H1 (cell line): ENCODE results near the gene METTL14. TPM values are rescaled to one million over a fixed set of nuclear protein-coding genes. Genes with fewer than 3 reads are reported as not detected.

Source experiments
- CTCF ChIA-PET: fragments of 300-600 bp; sonication (Branson Sonifier 250); formaldehyde crosslinking; loops from one replicate; lab custom pipeline; 2021; ENCODE audit not compliant: partially characterized antibody; lab: Charles Lee
- POLR2A ChIA-PET: fragments of 300-600 bp; sonication (Branson Sonifier 250); formaldehyde crosslinking; loops from one replicate; lab custom pipeline; 2021; ENCODE audit warnings: inconsistent platforms; ENCODE audit not compliant: partially characterized antibody; lab: Charles Lee
- DNase-seq, 2 experiments: peaks; one replicate each; pipeline versions ENCODE4 v3.0.0 to v3.0.0-alpha.2; 2010 to 2022; ENCODE audit warnings: low spot score in 2 of 2, low read depth in 1 of 2, mixed read lengths in 1 of 2
- FAIRE-seq: peaks from 2 replicates; lab custom pipeline; 2011; peaks lifted over from hg19 to GRCh38; lab: Jason Lieb, UNC
- H2AFZ ChIP-seq: 2 replicates; pipeline ENCODE4 v1.8.1; 2012; ENCODE audit warnings: low read length, inconsistent platforms
- H2AK5ac ChIP-seq: 2 replicates; pipeline ENCODE4 v1.6.1; 2013; ENCODE audit warnings: low read depth, low read length
- H2BK120ac ChIP-seq: replicated peaks from 2 replicates; pipeline ENCODE3; 2013; ENCODE audit warnings: low read depth, low read length, inconsistent platforms
- H2BK12ac ChIP-seq: 2 replicates; pipeline ENCODE4 v1.6.1; 2013; ENCODE audit warnings: low read depth, low read length
- H2BK15ac ChIP-seq: 2 replicates; pipeline ENCODE4 v1.6.1; 2013; ENCODE audit warnings: low read length
- H2BK20ac ChIP-seq: 2 replicates; pipeline ENCODE4 v1.6.1; 2013; ENCODE audit warnings: low read length
- H2BK5ac ChIP-seq: 2 replicates; pipeline ENCODE4 v1.6.1; 2013; ENCODE audit warnings: low read depth, low read length
- H3K14ac ChIP-seq: 2 replicates; pipeline ENCODE4 v1.6.1; 2013; ENCODE audit warnings: inconsistent platforms; ENCODE audit not compliant: insufficient read length
- H3K18ac ChIP-seq: 2 replicates; pipeline ENCODE4 v1.6.1; 2013; ENCODE audit warnings: low read length; ENCODE audit errors: extremely low read depth
- H3K23ac ChIP-seq: 2 replicates; pipeline ENCODE4 v1.6.1; 2013; ENCODE audit warnings: inconsistent platforms; ENCODE audit not compliant: insufficient read length
- H3K23me2 ChIP-seq: 2 replicates; pipeline ENCODE4 v1.6.1; 2013; ENCODE audit warnings: low read depth, low read length
- H3K27ac ChIP-seq: 2 replicates; pipeline ENCODE4 v1.6.1; 2011; ENCODE audit warnings: low read depth, low read length, inconsistent platforms
- H3K27me3 ChIP-seq, 4 experiments: replicated peaks in 1 of 4; 1 replicate in 1 of 4; 2 replicates in 3 of 4; pipeline versions ENCODE4 v1.6.1 to v1.8.1; 2011 to 2013; ENCODE audit warnings: low read length in 3 of 4, mild to moderate bottlenecking in 3 of 4, inconsistent platforms in 2 of 4, mixed read lengths in 2 of 4, moderate library complexity in 1 of 4; ENCODE audit not compliant: control insufficient read depth in 3 of 4, insufficient read depth in 3 of 4; ENCODE audit errors: extremely low read depth in 1 of 4
- H3K36me3 ChIP-seq, 4 experiments: 2 replicates each; pipeline versions ENCODE4 v1.6.1 to v1.8.1; 2011 to 2013; ENCODE audit warnings: mild to moderate bottlenecking in 4 of 4, low read length in 3 of 4, moderate library complexity in 2 of 4, control low read depth in 1 of 4, inconsistent platforms in 1 of 4; ENCODE audit not compliant: insufficient read depth in 4 of 4, control insufficient read depth in 2 of 4
- H3K4ac ChIP-seq: replicated peaks from 2 replicates; pipeline ENCODE3; 2013; ENCODE audit warnings: low read length, low read depth, mixed read lengths, inconsistent platforms; ENCODE audit not compliant: insufficient read length
- H3K4me1 ChIP-seq, 4 experiments: replicated peaks in 1 of 4; 1 replicate in 1 of 4; 2 replicates in 3 of 4; pipeline versions ENCODE4 v1.6.1 to v1.8.1; 2011 to 2013; ENCODE audit warnings: low read length in 3 of 4, inconsistent platforms in 2 of 4, mixed read lengths in 1 of 4; ENCODE audit not compliant: insufficient read depth in 4 of 4, control insufficient read depth in 3 of 4
- H3K4me2 ChIP-seq, 2 experiments: 2 replicates each; pipeline versions ENCODE4 v1.6.1 to v1.8.1; 2011 to 2013; ENCODE audit warnings: low read depth in 2 of 2, low read length in 2 of 2, control low read depth in 1 of 2, inconsistent platforms in 1 of 2, mild to moderate bottlenecking in 1 of 2; ENCODE audit not compliant: insufficient read depth in 1 of 2
- H3K4me3 ChIP-seq, 4 experiments: fragments of 200-600, 300-600 bp in 1 of 4; sonication (generic), shearing (Covaris generic), sonication (Bioruptor Twin) in 1 of 4; 2 replicates each; pipeline versions ENCODE4 v1.5.1 to v1.8.1; 2011 to 2016; ENCODE audit warnings: low read length in 4 of 4, low read depth in 3 of 4, control low read depth in 2 of 4, inconsistent platforms in 2 of 4, mild to moderate bottlenecking in 2 of 4, mixed read lengths in 1 of 4, moderate library complexity in 1 of 4; ENCODE audit not compliant: insufficient read depth in 2 of 4; ENCODE audit errors: extremely low read depth in 1 of 4
- H3K56ac ChIP-seq: replicated peaks from 2 replicates; pipeline ENCODE3; 2013; ENCODE audit warnings: low read depth, mild to moderate bottlenecking, mixed read lengths, low read length, inconsistent platforms; ENCODE audit not compliant: insufficient read length
- H3K79me1 ChIP-seq: 2 replicates; pipeline ENCODE4 v1.6.1; 2013; ENCODE audit warnings: low read depth, low read length, control low read depth
- H3K79me2 ChIP-seq, 2 experiments: 2 replicates each; pipeline versions ENCODE4 v1.6.1 to v1.8.1; 2012 to 2013; ENCODE audit warnings: low read length in 2 of 2, mild to moderate bottlenecking in 2 of 2, inconsistent platforms in 1 of 2; ENCODE audit not compliant: insufficient read depth in 2 of 2, control insufficient read depth in 1 of 2
- H3K9ac ChIP-seq, 4 experiments: replicated peaks in 1 of 4; 1 replicate in 1 of 4; 2 replicates in 3 of 4; pipeline versions ENCODE4 v1.6.1 to v1.8.1; 2011 to 2013; ENCODE audit warnings: low read depth in 3 of 4, low read length in 3 of 4, control low read depth in 2 of 4, mild to moderate bottlenecking in 2 of 4, moderate library complexity in 2 of 4, inconsistent platforms in 1 of 4; ENCODE audit errors: extremely low read depth in 1 of 4
- H3K9me3 ChIP-seq, 2 experiments: 2 replicates each; pipeline versions ENCODE4 v1.6.1 to v1.8.1; 2012 to 2013; ENCODE audit warnings: mild to moderate bottlenecking in 2 of 2, moderate library complexity in 2 of 2, control low read depth in 1 of 2, inconsistent platforms in 1 of 2, low read depth in 1 of 2, low read length in 1 of 2, mixed read lengths in 1 of 2; ENCODE audit not compliant: insufficient read depth in 2 of 2
- H4K20me1 ChIP-seq, 2 experiments: replicated peaks in 1 of 2; 2 replicates each; pipeline versions ENCODE3 to v1.8.1; 2011 to 2013; ENCODE audit warnings: inconsistent platforms in 2 of 2, low read length in 2 of 2, mild to moderate bottlenecking in 1 of 2; ENCODE audit not compliant: insufficient read depth in 2 of 2, control insufficient read depth in 1 of 2
- H4K5ac ChIP-seq: 2 replicates; pipeline ENCODE4 v1.6.1; 2013; ENCODE audit warnings: low read length, low read depth, mixed read lengths, inconsistent platforms; ENCODE audit not compliant: insufficient read length
- H4K8ac ChIP-seq: 2 replicates; pipeline ENCODE4 v1.8.0; 2013; ENCODE audit warnings: mild to moderate bottlenecking, moderate library complexity, low read length, inconsistent platforms; ENCODE audit not compliant: insufficient read depth; ENCODE audit errors: extremely low read depth
- H4K91ac ChIP-seq: replicated peaks from 2 replicates; pipeline ENCODE3; 2013; ENCODE audit warnings: low read length, mixed read lengths, inconsistent platforms; ENCODE audit not compliant: insufficient read length
- CEBPB ChIP-seq: IDR thresholded peaks from 2 replicates; pipeline ENCODE4 v1.6.1; 2012; ENCODE audit warnings: low read depth, low read length
- CTCF ChIP-seq, 3 experiments: IDR thresholded peaks; 1 replicate in 2 of 3; 2 replicates in 1 of 3; pipeline versions ENCODE4 v1.5.1 to v1.6.1; 2011; ENCODE audit warnings: low read length in 3 of 3, mild to moderate bottlenecking in 3 of 3, inconsistent platforms in 2 of 3, low read depth in 1 of 3, moderate library complexity in 1 of 3; ENCODE audit not compliant: insufficient read depth in 1 of 3; ENCODE audit errors: control extremely low read depth in 1 of 3
- GABPA ChIP-seq: IDR thresholded peaks from 2 replicates; pipeline ENCODE4 v1.6.1; 2011; ENCODE audit warnings: mild to moderate bottlenecking, low read length, moderate library complexity, borderline replicate concordance; ENCODE audit not compliant: insufficient read depth
- JUND ChIP-seq: IDR thresholded peaks from 2 replicates; pipeline ENCODE4 v1.6.1; 2011; ENCODE audit warnings: mild to moderate bottlenecking, improper control_type of control experiment, low read length
- NRF1 ChIP-seq: IDR thresholded peaks from 2 replicates; pipeline ENCODE4 v1.6.1; 2011; ENCODE audit warnings: mild to moderate bottlenecking, low read depth, low read length, improper control_type of control experiment
- PHF8 ChIP-seq: fragments of 200-600 bp; sonication (generic); conservative IDR thresholded peaks from 2 replicates; pipeline ENCODE4 v1.7.1; 2012; ENCODE audit warnings: low read depth, mild to moderate bottlenecking, inconsistent platforms, low read length, moderate library complexity
- POU5F1 ChIP-seq: IDR thresholded peaks from 2 replicates; pipeline ENCODE4 v1.6.1; 2011; ENCODE audit warnings: low read depth, mild to moderate bottlenecking, low read length, moderate library complexity
- RNF2 ChIP-seq: fragments of 200-900, 300-1000 bp; sonication (generic); IDR thresholded peaks from 2 replicates; pipeline ENCODE4 v1.7.1; 2016; ENCODE audit warnings: borderline replicate concordance, low read depth, mild to moderate bottlenecking, antibody characterized with exemption, low read length; ENCODE audit not compliant: poor library complexity, severe bottlenecking; ENCODE audit errors: missing control alignments
- SAP30 ChIP-seq: fragments of 300-600 bp; sonication (generic); IDR thresholded peaks from 2 replicates; pipeline ENCODE4 v1.7.1; 2012; ENCODE audit warnings: low read length, moderate library complexity, mild to moderate bottlenecking, inconsistent platforms; ENCODE audit not compliant: insufficient read depth, insufficient replicate concordance
- SP4 ChIP-seq: IDR thresholded peaks from 2 replicates; pipeline ENCODE4 v1.6.1; 2012; ENCODE audit warnings: low read length, inconsistent platforms
- TEAD4 ChIP-seq: IDR thresholded peaks from 2 replicates; pipeline ENCODE4 v1.6.1; 2012; ENCODE audit warnings: low read depth, low read length, inconsistent platforms, mixed read lengths
- WGBS, 2 experiments: shearing (Covaris generic) in 1 of 2; methylation state at CpG; one replicate each; pipeline versions ENCODE4 v1.1.6 to v1.1.7; 2013 to 2015; ENCODE audit warnings: low lambda C conversion rate in 2 of 2, mixed read lengths in 2 of 2, inconsistent platforms in 1 of 2, low coverage in 1 of 2, missing lambda C conversion rate in 1 of 2; ENCODE audit not compliant: insufficient replicate concordance in 2 of 2, insufficient coverage in 1 of 2, insufficient read length in 1 of 2; ENCODE audit errors: extremely low coverage in 1 of 2, missing lambda C conversion rate in 1 of 2; 5-methylcytosine and 5-hydroxymethylcytosine counted together
- polyA plus RNA-seq, 7 experiments: library from polyadenylated mRNA; depleted of rRNA in 3 of 7; stranded (reverse) in 5 of 7; unstranded in 2 of 7; fragments of >200 nt in 5 of 7; fragments of 200-250 nt in 2 of 7; gene quantifications; 1 replicate in 5 of 7; 2 replicates in 1 of 7; 4 replicates in 1 of 7; pipeline versions ENCODE4 v1.2.1 to v1.2.3, GENCODE V29; 2011 to 2013; ENCODE audit warnings: missing spikeins in 2 of 7, mixed read lengths in 2 of 7
- total RNA-seq: library from RNA; stranded (reverse); fragmentation: NEBNext Ultra II Directional; extraction: Animal tissue kit (Norgen Biotek cat#: 25700); gene quantifications from 2 replicates; pipeline ENCODE4 v1.2.1, GENCODE V29; 2021

Gene METTL14
- total and polyA plus RNA-seq, 2 of the 8 experiments (the other 6 are each of a cell fraction or from before 2014, with no cell fraction given) = 8.8 to 57.3 TPM

GRCh38 chr4:118759481-118759880, 74.3 kb downstream of the METTL14 start:
- Histone ChIP-seq H3K27ac (no peak overlapping the region), H3K23ac (no peak overlapping the region), H3K27me3 (no peaks in the 10 kb centered on the region), H2BK12ac (no peak overlapping the region), H3K9ac (no peak overlapping the region), H3K18ac (no peak overlapping the region), H3K79me2 (no peaks in the 10 kb centered on the region), H3K14ac (no peak overlapping the region), H4K8ac (no peak overlapping the region), H2BK20ac (no peak overlapping the region), H3K4me2 (no peak overlapping the region), H2BK5ac (no peak overlapping the region), H2BK120ac (no peak overlapping the region), H3K23me2 (no peaks in the 10 kb centered on the region), H3K4ac (no peak overlapping the region), H3K36me3 (peaks cover 3 to 41% (median 14%) of the 10 kb centered on the region in 4 experiments; a peak in 7 of 8 replicates), H3K4me3 (no peak overlapping the region), H2AK5ac (no peak overlapping the region), H4K20me1 (no peaks in the 10 kb centered on the region), H3K9me3 (no peaks in the 10 kb centered on the region), H4K91ac (no peak overlapping the region), H3K79me1 (no peaks in the 10 kb centered on the region), H3K56ac (no peak overlapping the region), H4K5ac (no peak overlapping the region), H2AFZ (no peak overlapping the region), H2BK15ac (no peak overlapping the region), H3K4me1 (peaks cover 0 to 4% (median 0%) of the 10 kb centered on the region in 4 experiments; a peak in 2 of 7 replicates)
- ChIA-PET CTCF (interaction anchor here (0.7 to 1.3 kb wide), 3 partner anchors 12 to 125 kb away, joined by 3 to 6 read pairs (median 4); no protein-coding TSS in a partner anchor), POLR2A (no interaction called here)
- TF ChIP-seq CTCF (IDR thresholded peaks at IDR 0.05; ENCODE audit: control extremely low read depth in 1 of 3, insufficient read depth in 1 of 3, low read depth in 1 of 3, low read length in 3 of 3) (no peak), PHF8 (no peak), SAP30 (no peak), SP4 (no peak), GABPA (no peak), JUND (no peak), POU5F1 (no peak), TEAD4 (no peak), NRF1 (no peak), RNF2 (no peak), CEBPB (no peak)
- no peak for DNase-seq
- no peak for FAIRE-seq
- 88 to 100% methylated on average over 2 of the region's 2 CpGs for WGBS, 2 experiments
